Retinal pigment epithelial cell (primary cell): ENCODE measurements around the gene POFUT2.

Source experiments
- DNase-seq: peaks from one replicate; pipeline ENCODE4 v3.0.0-alpha.2; 2010; ENCODE audit warnings: low read depth
- H3K4me3 ChIP-seq: 2 replicates; pipeline ENCODE4 v1.5.1; 2011; ENCODE audit warnings: mild to moderate bottlenecking, low read length, control low read depth, moderate library complexity
- CTCF ChIP-seq: conservative IDR thresholded peaks from 2 replicates; pipeline ENCODE4 v1.5.1; 2011; ENCODE audit warnings: low read depth, low read length, control low read depth, inconsistent platforms

The POFUT2 gene

GRCh38 chr21:45303751-45304475, 16.2 kb upstream of the POFUT2 start:
- DNase-seq: no peak
- H3K4me3 ChIP-seq: no peak overlapping the region
- TF ChIP-seq CTCF: no peak

DNA sequence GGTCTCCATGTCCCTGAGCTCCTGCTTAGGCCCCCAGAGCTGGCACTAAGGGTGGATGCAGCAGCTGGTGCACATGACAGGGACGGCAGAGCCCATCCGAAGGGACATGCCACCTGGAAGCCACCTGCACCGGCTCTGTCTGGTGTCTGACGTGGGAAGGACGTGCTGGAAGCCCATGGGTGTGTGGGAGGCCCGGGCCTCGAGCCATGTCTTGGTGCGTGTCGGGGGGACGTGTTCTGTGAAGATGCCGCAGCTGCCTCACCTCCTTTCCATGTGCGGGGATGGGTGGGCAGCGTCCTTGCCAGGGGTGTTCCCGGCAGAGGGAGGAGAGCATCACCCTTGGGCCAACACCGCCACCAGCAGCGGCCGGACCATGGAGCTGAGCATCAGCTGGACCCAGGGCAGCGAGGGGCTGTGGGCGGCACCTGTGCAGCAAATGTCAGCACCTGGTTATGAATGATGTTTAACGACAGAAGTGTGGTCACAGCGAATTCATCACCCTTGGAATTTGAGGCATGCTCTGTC, 15.5 kb upstream of the POFUT2 start:
- DNase-seq: no peak
- H3K4me3 ChIP-seq: no peak overlapping the region
- TF ChIP-seq CTCF: no peak

- no peak for DNase-seq
- no peak overlapping the region for H3K4me3 ChIP-seq
- TF ChIP-seq CTCF: no peak
These were observed 14.7 kb upstream of the POFUT2 start for GRCh38 chr21:45302082-45303061.

DNA sequence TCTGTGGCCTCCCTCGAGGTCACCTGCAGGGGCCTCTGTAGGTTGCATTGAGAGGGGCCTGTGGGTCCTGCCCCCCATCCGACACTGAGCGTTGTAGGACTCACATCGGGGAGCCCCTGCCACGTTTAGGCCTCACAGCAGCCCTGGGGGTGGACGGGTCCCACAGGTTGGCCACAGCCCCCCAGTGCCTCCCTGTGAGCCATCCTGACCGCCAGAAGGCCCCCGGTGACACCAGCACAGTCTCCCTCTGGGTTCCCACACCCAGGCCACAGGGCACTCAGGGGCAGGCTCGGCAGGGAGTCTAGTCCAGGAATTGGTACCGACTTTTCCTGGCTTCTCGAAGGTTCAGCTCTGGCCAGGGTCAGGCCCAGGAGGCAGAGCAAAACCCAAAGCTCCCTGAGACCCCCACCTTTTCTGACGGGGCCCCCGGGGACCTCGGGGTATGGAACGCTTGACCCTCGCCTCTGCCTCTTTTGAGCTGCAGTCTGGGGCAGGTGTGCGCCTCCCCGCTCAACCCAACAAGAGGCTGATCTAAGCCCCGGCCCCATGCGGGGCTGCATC, 13.9 kb upstream of the POFUT2 start:
- H3K4me3 ChIP-seq: no peak overlapping the region

GRCh38 chr21:45300786-45301520, 13.3 kb upstream of the POFUT2 start:
- H3K4me3 ChIP-seq: no peak overlapping the region
- DNase-seq: no peak
- no peak for TF ChIP-seq CTCF

More for the DNA sequence above, 13.9 kb upstream of the POFUT2 start:
- TF ChIP-seq CTCF: no peak
- no peak for DNase-seq
